NCI-H446 (cell line): ENCODE measurements around the gene MKRN2.
"Not testable (repeated sequence)": the region's sequence is repeated elsewhere in the genome, so short reads cannot be mapped to it uniquely, and the experiment has no call there.

Experiments used
- DNase-seq, 2 experiments: peaks; one replicate each; lab custom pipeline; 2025; lab: John Stamatoyannopoulos, UW

Gene MKRN2

GRCh38 chr3:12588039-12589009, 31.4 kb downstream of the MKRN2 start:
- no peak for DNase-seq

- no peak for DNase-seq
Measured at GRCh38 chr3:12590096-12590495, 33.2 kb downstream of the MKRN2 start.

GRCh38 chr3:12591456-12591855, 34.6 kb downstream of the MKRN2 start:
- DNase-seq: no peak

DNA sequence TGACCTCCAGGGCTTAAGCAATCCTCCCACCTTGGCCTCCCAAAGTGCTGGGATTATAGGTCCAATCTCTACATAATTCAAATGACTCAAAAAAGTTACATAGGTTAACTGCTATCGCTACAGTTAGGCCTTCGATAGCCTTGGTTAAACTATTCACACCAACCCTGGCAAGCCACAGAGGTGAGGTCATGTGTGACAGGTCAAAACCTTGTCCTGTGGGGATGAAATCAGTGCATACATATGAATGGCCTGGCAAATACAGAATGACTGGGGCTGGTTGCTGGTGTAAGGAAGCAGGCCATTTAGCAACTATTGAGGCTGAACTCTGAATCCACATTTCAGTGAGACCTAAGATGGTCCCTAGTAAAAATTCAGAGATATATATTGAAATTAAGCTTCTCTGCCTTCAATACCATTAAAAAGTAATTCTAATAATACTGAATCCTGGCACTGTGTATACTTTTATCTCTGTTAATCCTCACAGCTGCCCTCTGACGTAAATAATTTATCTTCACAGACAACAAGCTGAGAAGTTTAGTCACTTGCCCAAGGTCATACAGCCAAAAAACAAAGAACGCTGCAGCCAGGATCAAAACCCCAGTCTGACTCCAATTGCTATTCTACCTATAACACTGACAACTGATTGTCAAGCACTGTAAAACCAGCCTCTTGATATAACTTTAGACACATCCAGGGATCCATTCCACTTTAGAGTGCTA, 35.3 kb downstream of the MKRN2 start:
- DNase-seq: no peak

- DNase-seq: no peak
Measured at GRCh38 chr3:12593473-12593872, 36.6 kb downstream of the MKRN2 start.

- DNase-seq: no peak
Measured at GRCh38 chr3:12598890-12599289, 42.0 kb downstream of the MKRN2 start.

GRCh38 chr3:12601072-12601471, 44.2 kb downstream of the MKRN2 start:
- DNase-seq: no peak

DNA sequence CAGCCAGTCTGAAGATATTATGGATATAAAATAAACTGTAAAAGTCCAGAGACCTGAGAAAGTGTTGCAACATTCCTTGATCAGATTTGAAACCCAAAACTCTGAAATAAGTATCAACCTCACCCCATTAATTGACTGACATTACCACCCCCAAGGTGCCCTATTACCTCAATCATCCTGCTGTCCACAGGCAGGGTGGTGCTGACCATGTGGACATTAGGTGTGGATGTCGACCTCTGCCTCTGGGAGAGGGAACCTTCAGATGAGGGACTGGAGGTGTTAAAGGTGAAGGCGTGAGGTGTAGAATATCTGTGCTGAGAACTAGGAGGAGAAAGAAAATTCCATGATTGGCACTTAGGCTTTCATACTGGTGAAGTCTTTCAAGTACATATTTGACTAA, 47.1 kb downstream of the MKRN2 start:
- no peak for DNase-seq

DNA sequence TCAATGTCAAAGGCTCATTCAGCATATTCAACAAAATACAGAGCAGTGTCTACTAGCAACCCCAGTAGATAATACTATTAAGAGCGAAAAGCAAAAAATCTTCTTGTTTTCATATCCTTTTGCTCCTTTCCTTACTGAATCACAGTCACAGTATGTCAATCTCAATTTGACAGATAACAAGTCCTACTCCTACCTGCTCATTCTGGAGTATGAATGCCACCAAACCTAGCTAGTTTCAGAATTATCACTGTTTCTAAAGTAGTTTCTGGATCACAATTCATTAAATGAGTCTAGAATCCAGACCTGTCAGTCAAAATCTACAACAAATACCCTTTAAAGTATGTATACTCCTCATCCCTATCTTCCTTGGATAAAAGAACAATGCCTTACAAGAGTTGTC, 51.5 kb downstream of the MKRN2 start:
- DNase-seq: no peak

DNA sequence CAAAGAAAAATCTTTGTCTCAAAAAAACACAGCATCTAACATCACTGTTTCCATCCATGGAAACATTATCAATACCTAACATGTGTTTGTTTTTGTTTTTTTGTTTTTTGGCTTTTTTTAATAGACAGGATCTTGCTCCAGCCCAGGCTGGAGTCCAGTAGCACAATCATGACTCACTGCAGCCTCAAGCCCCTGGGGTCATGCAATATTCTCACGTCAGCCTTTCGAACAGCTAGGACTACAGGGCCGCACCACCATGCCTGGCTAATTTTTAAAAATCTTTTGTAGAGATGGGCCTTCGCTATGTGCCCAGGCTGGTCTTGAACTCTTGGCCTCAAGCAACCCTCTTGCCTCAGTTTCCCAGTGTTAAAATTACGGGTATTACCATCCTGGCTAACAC, 54.2 kb downstream of the MKRN2 start:
- no peak for DNase-seq

DNA sequence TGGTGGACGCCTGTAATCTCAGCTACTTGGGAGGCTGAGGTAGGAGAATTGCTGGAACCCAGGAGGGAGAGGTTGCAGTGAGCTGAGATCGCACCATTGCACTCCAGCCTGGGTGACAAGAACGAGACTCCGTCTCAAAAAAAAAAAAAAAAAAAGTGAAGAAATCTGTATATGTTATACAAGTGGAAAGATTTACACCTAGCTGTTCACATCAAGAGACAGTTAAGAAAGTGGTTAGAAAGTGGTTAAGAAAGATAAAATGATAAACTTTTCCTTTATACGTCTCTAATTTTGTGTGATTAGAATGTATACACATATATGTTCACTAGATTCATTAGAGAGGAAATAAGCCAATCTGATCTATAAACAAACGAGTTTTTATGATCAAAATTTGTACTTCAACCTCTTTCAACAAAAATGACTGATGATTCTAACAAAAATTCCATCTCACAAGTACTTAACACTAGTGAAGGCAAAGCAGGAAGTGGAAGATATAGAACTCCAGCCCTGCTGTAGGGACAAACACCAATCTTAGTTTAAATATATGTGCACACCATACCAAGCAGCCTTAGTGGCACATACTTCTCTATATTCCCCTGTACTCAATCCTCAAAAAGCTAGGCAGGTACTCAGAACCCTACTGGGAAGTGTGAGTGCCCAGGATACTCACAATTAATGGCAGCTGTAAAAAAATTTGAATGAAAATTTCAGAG, 55.8 kb downstream of the MKRN2 start:
- DNase-seq: no peak

DNA sequence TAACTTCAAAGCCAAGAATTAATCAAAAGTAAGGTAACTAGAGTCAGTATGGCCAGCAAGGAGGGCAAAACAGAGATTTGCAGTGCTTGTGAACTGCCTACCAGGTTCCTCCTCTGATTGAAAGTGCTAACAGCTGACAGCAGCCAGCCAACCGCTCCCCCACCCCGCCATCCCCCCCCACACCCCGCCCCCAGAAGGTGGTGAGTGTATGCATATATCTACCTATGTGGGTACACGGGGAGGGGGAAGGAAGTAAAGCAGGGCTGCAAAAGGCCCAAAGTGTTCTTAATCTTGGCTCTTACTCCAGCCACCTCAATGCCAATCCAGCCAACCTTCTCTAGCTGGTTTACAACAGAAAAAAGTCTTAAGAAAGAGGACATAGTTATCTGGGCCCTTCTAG, 56.4 kb downstream of the MKRN2 start:
- no peak for DNase-seq

- no peak for DNase-seq
Measured at GRCh38 chr3:12615266-12615665, 58.4 kb downstream of the MKRN2 start.

DNA sequence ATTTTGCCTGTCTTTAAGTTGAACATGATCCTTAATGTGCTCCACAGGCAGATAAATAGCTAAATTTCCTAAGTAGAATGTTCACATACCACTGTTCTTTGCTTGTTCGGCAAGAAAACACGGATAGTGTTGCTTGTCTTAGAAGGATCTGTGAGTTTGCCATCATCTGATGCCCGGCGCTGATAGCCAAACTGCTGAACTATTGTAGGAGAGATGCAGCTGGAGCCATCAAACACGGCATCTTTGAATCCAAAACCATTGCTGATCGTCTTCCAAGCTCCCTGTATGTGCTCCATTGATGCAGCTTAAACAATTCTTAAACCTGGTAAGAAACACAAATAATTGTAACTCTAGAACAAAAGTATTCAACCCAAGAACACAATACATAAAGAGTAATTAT, 61.5 kb downstream of the MKRN2 start:
- DNase-seq: no peak

GRCh38 chr3:12620305-12620704, 63.4 kb downstream of the MKRN2 start:
- DNase-seq: no peak

DNA sequence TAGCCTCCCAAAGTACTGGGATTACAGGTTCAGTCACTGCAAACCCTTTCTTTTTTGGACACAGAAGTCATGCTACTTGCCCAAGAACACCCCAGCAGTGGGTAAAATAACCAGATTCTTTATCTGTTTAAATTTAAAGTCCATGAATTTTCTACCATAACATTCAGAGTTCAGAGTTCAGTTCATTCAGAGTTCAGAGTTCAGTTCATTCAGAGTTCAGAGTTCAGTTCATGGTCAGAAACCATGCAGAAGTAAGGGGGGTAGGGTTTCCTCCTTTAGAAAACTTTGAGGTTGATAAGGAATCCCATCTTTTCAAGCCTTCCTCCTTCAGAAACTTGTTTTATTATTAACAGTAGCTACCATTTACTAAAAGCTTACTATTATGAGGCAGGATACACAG, 63.8 kb downstream of the MKRN2 start:
- DNase-seq: no peak

DNA sequence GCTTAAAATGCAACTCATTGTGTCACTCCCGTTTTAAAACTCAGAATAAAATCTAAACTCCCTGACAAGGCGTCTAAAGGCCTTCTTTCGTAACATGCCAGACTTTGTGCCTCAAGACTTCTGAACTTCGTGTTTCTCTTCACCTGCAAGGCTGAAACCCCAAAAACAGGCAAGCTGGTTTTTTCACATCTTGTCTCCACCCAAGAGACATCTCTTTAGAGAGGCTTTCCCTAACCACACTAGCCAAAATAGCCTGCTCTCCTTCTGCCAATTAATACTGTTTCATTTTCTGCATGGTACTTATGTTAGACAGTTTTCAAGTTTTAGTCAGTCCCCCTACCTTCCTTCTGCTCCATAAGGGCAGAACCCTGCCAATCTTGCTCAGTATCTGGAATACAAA, 65.4 kb downstream of the MKRN2 start:
- no peak for DNase-seq

DNA sequence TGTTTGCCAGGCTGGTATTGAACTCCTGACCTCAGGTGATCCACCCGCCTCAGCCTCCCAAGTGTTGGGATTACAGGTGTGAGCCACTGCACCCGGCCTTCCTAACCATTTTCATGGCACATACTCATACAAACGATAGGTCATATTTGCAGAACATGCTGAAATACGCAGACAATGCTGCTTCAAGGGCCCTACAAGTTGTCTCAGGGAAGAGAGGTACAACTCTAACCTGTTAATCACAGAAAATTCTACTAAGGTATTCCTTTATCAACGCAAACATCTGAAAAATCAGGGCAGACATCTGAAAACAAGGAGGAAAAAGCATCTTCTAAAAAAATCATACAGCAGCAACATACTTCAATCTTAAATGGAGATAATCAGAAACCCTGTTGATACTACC, 67.2 kb downstream of the MKRN2 start:
- DNase-seq: no peak

DNA sequence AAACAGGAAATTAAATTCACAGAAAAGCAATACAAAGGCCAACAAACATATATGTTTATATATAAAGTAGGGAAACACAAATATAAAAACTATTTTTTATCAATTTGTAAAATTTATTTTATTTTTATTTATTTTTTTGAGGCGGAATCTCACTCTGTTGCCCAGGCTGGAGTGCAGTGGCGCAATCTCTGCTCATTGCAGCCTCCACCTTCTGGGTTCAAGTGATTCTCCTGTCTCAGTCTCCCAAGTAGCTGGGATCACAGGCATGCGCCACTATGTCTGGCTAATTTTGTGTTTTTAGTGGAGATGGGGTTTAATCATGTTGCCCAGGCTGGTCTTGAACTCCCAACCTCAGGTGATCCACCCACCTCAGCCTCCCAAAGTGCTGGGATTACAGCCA, 68.1 kb downstream of the MKRN2 start:
- not testable (repeated sequence) for DNase-seq

GRCh38 chr3:12627370-12627769, 70.5 kb downstream of the MKRN2 start:
- DNase-seq: no peak

- DNase-seq: no peak
Measured at GRCh38 chr3:12628813-12629212, 71.9 kb downstream of the MKRN2 start.

DNA sequence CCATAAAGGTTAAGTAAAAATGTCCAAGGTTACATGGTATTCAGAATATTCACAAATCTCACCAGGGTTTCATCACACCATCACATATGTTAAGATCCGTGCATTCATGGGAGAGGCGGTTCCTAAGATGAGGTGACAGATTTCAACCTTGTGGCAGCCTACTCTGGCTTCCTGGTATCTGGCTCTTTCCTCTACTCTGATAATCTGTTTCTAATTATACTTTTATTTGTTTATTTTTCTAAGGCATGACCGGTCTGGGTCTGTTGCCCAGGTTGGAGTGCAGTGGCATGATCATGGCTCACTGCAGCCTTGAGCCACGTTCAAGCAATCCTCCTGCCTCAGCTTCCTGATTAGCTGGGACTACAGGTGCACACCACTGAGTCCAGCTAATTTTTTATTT, 72.7 kb downstream of the MKRN2 start:
- DNase-seq: no peak

GRCh38 chr3:12630292-12630691, 73.4 kb downstream of the MKRN2 start:
- DNase-seq: no peak
